Measurements from ENCODE around the gene NCOA1.
"Not testable (repeated sequence)": the region's sequence is repeated elsewhere in the genome, so short reads cannot be mapped to it uniquely, and the experiment has no call there.

Gene NCOA1

GRCh38 chr2:24533574-24533973 lies 42.5 kb downstream of the NCOA1 start:
- DNase-seq (ENCODE audit: low read depth, low spot score) = not testable (repeated sequence)

- DNase-seq (ENCODE audit: low read depth, low spot score) = no peak
Observed at GRCh38 chr2:24538720-24539119, 47.7 kb downstream of the NCOA1 start.

GRCh38 chr2:24539258-24539657 lies 48.2 kb downstream of the NCOA1 start:
- DNase-seq (ENCODE audit: low read depth, low spot score) = no peak

GRCh38 chr2:24540011-24540477 lies 49.0 kb downstream of the NCOA1 start:
- DNase-seq (ENCODE audit: low read depth, low spot score) = no peak

- no peak for DNase-seq (ENCODE audit: low read depth, low spot score)
Observed at GRCh38 chr2:24541621-24542020, 50.6 kb downstream of the NCOA1 start.

GRCh38 chr2:24542269-24542872 lies 51.3 kb downstream of the NCOA1 start:
- no peak for DNase-seq (ENCODE audit: low read depth, low spot score)

GRCh38 chr2:24543252-24543651 lies 52.2 kb downstream of the NCOA1 start:
- DNase-seq (ENCODE audit: low read depth, low spot score) = peak; percentile 22

- no peak for DNase-seq (ENCODE audit: low read depth, low spot score)
Observed at GRCh38 chr2:24544456-24545115, 53.5 kb downstream of the NCOA1 start.

GRCh38 chr2:24546669-24547068 lies 55.6 kb downstream of the NCOA1 start:
- DNase-seq (ENCODE audit: low read depth, low spot score) = no peak

- no peak for DNase-seq (ENCODE audit: low read depth, low spot score)
Observed at GRCh38 chr2:24548058-24548457, 57.0 kb downstream of the NCOA1 start.

- not testable (repeated sequence) for DNase-seq (ENCODE audit: low read depth, low spot score)
Observed at GRCh38 chr2:24550301-24550700, 59.2 kb downstream of the NCOA1 start.

- DNase-seq (ENCODE audit: low read depth, low spot score) = no peak
Observed at GRCh38 chr2:24551016-24551415, 60.0 kb downstream of the NCOA1 start.

- DNase-seq (ENCODE audit: low read depth, low spot score) = no peak
Observed at GRCh38 chr2:24552836-24553235, 61.8 kb downstream of the NCOA1 start.

GRCh38 chr2:24558781-24559472 lies 67.9 kb downstream of the NCOA1 start:
- DNase-seq (ENCODE audit: low read depth, low spot score) = no peak

GRCh38 chr2:24559473-24560113 lies 68.5 kb downstream of the NCOA1 start:
- DNase-seq (ENCODE audit: low read depth, low spot score) = peak; percentile 17

GRCh38 chr2:24565537-24565936 lies 74.5 kb downstream of the NCOA1 start:
- no peak for DNase-seq (ENCODE audit: low read depth, low spot score)

GRCh38 chr2:24566209-24566608 lies 75.2 kb downstream of the NCOA1 start:
- DNase-seq (ENCODE audit: low read depth, low spot score) = no peak

- DNase-seq (ENCODE audit: low read depth, low spot score) = no peak
Observed at GRCh38 chr2:24566630-24567029, 75.6 kb downstream of the NCOA1 start.

- DNase-seq (ENCODE audit: low read depth, low spot score) = no peak
Observed at GRCh38 chr2:24568551-24568950, 77.5 kb downstream of the NCOA1 start.

GRCh38 chr2:24569565-24569964 lies 78.5 kb downstream of the NCOA1 start:
- DNase-seq (ENCODE audit: low read depth, low spot score) = not testable (repeated sequence)

- no peak for DNase-seq (ENCODE audit: low read depth, low spot score)
Observed at GRCh38 chr2:24570225-24570624, 79.2 kb downstream of the NCOA1 start.

GRCh38 chr2:24571828-24572442 lies 80.9 kb downstream of the NCOA1 start:
- no peak for DNase-seq (ENCODE audit: low read depth, low spot score)

Measured in ELF-1 (cell line).